Measurements from ENCODE around the gene UBL5.
"Not testable (repeated sequence)": the region's sequence is repeated elsewhere in the genome, so short reads cannot be mapped to it uniquely, and the experiment has no call there.

Gene UBL5

GRCh38 chr19:9789066-9789465 lies 38.7 kb upstream of the UBL5 start:
- no peak for TF ChIP-seq CTCF (IDR thresholded peaks at IDR 0.05; ENCODE audit: low read depth, low read length, missing control alignments)
- no peak overlapping the region for H3K4me3 ChIP-seq (ENCODE audit: low read depth, low read length)
- DNase-seq (ENCODE audit: low read depth), result no peak

GRCh38 chr19:9789579-9789978 lies 38.1 kb upstream of the UBL5 start:
- not testable (repeated sequence) for H3K4me3 ChIP-seq (ENCODE audit: low read depth, low read length)

GRCh38 chr19:9791073-9791367 lies 36.7 kb upstream of the UBL5 start:
- not testable (repeated sequence) for DNase-seq (ENCODE audit: low read depth)
- H3K4me3 ChIP-seq (ENCODE audit: low read depth, low read length), result peak overlapping the region; percentile 52; the same call in 1 of the 2 replicates

More at GRCh38 chr19:9789579-9789978, 38.1 kb upstream of the UBL5 start:
- not testable (repeated sequence) for DNase-seq (ENCODE audit: low read depth)

- DNase-seq (ENCODE audit: low read depth), result peak; percentile 76
- H3K4me3 ChIP-seq (ENCODE audit: low read depth, low read length), result peak overlapping the region; percentile 52
- TF ChIP-seq CTCF (IDR thresholded peaks at IDR 0.05; ENCODE audit: low read depth, low read length, missing control alignments), result no peak
These were observed 36.0 kb upstream of the UBL5 start for GRCh38 chr19:9791552-9792205.

GRCh38 chr19:9792206-9793070 lies 35.3 kb upstream of the UBL5 start:
- H3K4me3 ChIP-seq (ENCODE audit: low read depth, low read length), result peak overlapping the region; percentile 74
- DNase-seq (ENCODE audit: low read depth), result peak; percentile 78
- no peak for TF ChIP-seq CTCF (IDR thresholded peaks at IDR 0.05; ENCODE audit: low read depth, low read length, missing control alignments)

- TF ChIP-seq CTCF (IDR thresholded peaks at IDR 0.05; ENCODE audit: low read depth, low read length, missing control alignments), result no peak
- no peak for DNase-seq (ENCODE audit: low read depth)
- H3K4me3 ChIP-seq (ENCODE audit: low read depth, low read length), result peak overlapping the region; percentile 74
These were observed 34.6 kb upstream of the UBL5 start for GRCh38 chr19:9793071-9793591.

GRCh38 chr19:9796113-9796773 lies 31.5 kb upstream of the UBL5 start:
- peak; percentile 92 for TF ChIP-seq CTCF (IDR thresholded peaks at IDR 0.05; ENCODE audit: low read depth, low read length, missing control alignments)
- DNase-seq (ENCODE audit: low read depth), result peak; percentile 85

More at GRCh38 chr19:9796113-9796773, 31.5 kb upstream of the UBL5 start:
- H3K4me3 ChIP-seq (ENCODE audit: low read depth, low read length), result no peak overlapping the region

All from GM12864 (cell line).